Activated naive CD8-positive, alpha-beta T cell treated with anti-CD3 and anti-CD28 coated beads, Interleukin-2, amount 50 U/mL, for 16 hours (primary cell): Measurements from ENCODE around the gene SETDB1.
A peak's percentile ranks its signal among the peaks of the same experiment; 100 is the strongest.

ENCODE experiments used
- DNase-seq: peaks from one replicate; pipeline ENCODE4 v3.0.0-alpha.2; 2020; ENCODE audit warnings: low read depth, low spot score

The SETDB1 gene

DNA sequence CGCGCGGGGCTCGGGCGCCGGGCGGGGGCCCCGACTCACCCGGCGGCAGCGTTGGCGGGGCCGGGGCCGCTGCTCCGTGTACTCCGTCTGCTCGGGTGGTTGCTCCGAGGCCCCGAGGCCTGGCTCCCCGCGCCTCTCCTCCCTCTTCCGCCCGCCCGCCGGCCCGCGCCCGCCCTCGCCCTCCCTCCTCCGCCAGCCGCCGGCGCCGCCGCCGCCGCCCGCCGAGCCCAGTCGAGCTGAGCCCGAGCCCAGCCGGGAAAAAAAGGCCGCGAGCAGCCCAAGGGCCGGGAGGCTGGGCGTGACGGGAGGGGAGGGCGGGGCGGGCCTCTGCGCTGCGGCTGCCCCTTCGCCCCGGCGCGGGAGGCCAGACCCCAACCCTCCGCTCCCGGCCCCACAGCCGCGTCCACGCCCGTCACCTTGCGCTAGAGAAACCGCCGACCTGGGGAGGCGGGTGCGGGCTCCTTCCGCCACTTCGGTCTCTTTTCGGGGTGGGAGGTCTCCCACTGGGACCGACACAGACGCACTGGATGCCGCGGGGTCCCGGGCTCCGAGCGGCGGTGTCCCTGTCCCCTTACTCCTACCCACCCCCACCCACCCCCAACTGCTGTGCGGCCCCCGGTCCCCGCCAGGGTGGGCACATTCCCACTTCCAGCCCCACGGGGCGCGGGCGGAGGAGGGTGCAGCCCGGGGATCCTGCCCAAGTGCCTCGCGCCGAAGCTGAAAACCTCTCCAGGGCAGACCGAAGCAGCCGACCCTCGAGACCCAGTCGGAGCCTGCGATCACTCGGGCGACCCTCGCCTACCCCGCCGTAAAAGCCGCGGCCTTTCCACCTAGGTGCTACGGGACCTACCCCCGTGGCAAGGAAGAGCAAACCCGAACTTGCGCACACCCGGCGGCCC, 48.7 kb downstream of the SETDB1 start, which contains the start of gene CERS2:
Gene CERS2, minus strand, starts transcription at position 256 of the 899 bp plus-strand sequence. CDS start 5,745 bp downstream, outside the sequence.
- peak; percentile 34 for DNase-seq

DNA sequence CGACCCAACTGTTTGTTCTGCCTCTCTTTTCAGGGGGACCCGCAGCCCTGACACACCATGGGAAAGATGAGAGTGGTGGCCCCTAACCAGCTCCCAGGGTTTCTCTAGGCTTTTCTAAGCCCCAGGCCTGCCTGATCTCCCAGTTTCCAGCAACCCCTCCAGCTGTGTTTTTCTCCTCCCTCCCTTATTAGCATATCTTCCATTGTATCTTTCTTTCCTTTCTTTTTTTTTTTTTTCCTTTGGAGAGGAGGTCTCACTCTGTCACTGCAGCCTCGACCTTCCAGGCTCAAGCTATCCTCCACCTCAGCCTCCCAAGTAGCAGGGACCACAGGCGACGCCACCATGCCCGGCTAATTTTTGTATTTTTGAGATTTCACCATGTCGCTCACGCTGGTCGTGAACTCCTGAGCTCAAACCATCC, 50.2 kb downstream of the SETDB1 start:
- DNase-seq: no peak

DNA sequence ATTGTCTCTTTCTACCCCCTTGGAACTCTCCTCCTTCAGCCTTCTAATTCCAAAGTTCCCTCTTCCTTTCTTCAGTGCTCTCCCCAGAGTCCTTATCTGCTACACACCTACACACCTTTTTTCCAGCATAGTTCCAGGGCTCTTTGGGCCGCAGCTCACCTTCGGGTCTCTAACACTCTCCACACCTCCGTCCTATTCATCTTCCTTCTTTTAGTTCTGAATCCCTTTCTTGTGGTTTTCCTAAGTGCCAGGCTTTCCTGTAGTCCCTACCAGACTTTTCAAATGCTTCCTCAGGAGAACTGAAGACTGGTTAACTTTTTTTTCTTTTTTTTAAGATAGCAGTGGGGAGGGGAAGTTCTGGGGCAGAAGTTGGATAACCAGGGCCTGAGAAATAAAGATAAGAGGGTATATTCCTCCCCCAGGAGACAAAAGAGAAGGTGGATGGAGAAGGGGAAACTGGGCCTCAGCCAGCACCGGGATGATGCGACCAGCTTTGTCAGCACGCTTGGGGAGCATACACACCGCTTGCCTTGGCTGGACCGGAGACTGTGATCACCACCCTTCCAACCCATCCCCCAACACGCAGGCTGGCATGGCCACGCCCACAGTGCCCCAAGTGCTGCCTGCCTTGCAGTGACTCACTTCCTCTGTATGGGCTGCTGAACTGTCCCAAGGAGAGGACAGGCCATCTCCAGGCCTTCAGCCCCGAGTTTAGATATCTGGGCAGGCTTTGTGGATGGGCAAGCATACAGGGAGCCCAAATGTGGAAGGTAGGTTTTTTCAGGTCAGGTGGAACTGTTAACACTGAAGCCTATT, 50.9 kb downstream of the SETDB1 start:
- peak; percentile 18 for DNase-seq

DNA sequence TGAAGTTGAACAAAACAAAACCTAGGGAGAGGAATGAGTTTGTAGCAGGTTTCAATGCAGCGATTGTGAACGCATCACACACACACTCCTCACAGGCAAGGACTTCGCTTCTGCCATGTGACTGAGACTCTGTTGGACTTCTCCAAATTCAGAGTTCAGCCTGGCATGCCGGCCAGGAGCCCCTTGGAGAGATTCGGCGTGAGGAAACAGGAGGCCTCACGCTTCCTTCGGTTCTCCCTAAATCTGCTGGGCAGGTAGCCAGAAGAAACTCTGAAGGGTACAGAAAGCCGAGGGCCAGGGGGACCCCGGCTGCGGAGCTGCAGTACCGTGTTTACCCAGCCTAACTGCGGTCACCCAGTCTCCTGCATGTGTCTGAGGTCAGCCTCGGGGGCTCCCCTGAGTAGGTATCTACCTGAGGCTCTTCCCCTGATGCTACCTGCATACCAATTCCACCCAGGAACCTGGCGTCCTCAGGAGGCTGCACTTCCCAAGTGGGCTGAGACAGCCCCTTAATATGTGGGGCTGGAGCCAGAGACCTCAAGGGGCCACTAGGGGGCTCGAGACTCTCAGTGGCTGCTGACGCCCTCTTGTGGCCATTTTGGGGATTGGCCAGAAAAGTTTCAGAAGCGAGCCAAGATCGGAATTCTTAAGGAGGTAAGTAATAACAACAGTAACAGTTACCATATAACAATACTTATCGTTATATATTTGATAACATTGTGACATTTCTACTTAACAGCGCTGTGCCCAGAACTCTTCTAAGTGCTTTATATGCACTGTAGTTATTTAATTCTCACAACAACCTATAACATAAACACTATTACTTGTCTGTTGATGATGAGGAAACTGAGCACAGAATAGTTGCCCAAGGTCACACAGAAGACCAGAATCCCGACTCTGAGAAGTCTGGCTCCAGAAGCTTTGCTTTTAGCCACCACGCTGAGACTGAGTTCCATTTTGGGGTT, 53.2 kb downstream of the SETDB1 start:
- DNase-seq: peak; percentile 81

DNA sequence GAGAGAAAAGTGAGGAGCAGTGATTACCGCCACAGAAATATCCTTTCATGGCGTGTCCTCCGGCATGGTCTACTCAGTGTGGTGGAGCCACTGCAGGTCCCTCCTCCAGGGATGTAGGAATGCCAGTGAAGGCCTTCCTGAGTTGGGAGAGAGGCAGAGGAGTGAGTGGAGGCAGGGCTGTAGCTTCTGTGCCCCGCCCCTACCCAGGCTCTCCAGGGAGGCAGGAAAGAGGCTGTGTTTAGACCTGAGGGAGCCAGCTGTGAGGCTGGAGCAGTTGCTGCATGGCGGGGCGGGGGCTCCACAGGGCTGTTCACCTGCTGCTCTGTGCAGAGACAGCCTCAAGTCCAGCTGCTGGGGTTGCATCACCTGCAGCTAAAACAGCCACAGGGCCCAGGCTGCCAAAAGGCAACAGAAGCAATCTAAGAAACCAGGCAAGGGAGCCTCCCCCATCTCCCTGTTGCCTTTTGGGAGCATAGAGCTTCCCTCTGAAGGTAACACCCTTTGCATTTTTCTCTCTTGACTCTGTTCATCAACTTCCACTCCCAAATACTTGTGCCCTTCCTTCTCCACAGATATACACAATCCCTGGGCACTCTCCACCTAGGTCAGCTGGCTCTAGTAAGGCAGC, 55.1 kb downstream of the SETDB1 start:
- DNase-seq: no peak

DNA sequence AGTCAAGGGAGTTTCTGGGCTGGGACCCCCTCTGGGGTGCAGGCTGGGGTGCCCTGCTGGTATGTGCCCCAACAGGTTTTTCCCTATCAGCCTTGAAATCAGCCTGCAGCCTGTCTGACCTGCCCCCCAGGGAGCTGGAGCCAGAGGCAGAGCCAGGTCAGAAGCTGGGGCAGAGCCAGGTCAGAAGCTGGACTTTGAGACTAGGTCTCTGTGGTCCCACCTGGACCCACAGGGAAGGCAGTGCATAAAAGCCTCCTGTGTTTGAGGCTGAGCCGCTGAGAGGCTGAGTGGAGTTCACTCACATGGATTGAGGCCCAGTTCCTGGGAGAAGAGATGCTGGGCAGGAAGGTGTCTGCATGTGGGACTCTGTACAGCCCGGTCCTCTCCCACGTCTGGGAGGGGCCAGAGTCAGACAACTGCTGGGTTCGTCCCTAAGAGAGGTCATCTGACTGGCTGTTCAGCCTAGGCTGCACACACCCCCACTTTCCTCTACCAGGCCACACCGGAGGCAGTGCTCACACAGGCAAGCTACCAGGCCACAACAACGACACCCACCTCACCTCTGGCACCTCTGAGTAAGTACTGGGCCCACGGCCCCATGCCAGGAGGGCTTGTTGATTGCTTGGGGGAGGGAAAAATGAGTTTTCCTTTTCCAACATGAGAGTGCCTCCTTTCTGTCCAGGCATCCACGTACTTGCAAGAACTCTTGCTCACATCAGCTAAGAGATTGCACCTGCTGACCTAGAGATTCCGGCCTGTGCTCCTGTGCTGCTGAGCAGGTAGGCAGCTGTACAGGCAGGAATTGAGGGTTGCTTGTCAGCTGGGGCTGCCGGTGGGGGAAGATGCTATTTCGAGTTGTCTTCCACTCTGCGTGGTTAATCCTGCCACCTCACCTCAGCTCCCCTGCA, 55.9 kb downstream of the SETDB1 start, which contains the start of gene ANXA9:
Gene ANXA9, plus strand, starts transcription at position 488 of the 908 bp plus-strand sequence. CDS start 814 bp downstream, outside the sequence.
- DNase-seq: no peak

DNA sequence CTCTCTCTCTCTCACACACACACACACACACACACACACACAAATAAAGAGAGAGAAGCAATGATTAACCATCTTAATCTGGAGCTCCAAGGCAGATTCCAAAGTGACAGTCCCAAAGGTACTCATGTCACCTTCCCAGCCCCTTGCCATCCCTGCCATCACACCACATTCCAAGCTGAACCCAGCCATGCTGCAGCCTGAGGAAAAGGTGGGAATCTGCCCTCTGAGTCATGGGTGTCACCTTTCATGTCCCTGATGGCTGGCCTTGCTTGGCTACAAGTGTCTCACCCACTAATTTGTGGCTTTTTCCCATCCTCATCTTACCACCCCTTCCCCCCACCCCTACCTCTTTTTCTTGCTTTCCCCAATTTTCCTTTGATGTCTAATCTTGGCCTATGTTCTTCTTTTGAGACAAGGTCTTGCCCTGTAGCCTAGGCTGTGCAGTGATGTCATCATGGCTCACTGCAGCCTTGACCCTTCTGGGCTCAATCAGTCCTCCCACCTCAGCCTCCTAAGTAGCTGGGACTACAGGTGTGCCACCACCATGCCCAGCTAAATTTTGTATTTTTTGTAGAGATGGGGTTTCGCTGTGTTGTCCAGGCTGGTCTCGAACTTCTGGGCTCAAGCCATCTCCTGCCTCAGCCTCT, 59.1 kb downstream of the SETDB1 start:
- no peak for DNase-seq

DNA sequence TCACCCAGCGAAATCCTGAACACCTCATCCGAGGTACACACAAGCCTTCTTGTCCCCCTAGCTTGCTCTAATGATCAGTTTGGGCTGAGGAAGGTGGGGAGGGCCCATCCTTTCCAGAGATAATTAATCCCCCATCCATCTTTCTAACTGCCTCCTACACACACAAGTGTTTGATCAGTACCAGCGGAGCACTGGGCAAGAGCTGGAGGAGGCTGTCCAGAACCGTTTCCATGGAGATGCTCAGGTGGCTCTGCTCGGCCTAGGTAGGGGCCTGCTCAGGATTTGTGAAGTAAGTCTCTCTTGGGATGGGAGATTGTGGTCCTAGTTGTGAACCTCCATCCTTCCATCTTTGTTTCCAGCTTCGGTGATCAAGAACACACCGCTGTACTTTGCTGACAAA, 61.8 kb downstream of the SETDB1 start:
- DNase-seq: no peak

DNA sequence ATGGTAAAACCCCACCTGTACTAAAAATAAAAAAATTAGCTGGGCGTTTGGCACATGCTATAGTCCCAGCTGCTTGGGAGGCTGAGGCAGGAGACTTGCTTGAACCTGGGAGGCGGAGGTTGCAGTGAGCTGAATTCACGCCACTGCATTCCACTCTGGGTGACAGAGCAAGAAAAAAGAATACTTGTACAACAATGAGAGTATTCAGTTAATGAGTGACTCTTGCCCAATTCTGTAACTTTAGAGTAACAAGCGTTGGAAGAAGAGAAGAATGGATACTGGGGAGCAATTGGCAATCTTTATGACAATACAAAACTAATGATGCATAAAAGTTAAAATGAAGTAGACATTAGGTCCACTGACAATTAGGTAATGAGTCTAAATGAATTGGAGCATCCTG, 66.5 kb downstream of the SETDB1 start:
- no peak for DNase-seq

DNA sequence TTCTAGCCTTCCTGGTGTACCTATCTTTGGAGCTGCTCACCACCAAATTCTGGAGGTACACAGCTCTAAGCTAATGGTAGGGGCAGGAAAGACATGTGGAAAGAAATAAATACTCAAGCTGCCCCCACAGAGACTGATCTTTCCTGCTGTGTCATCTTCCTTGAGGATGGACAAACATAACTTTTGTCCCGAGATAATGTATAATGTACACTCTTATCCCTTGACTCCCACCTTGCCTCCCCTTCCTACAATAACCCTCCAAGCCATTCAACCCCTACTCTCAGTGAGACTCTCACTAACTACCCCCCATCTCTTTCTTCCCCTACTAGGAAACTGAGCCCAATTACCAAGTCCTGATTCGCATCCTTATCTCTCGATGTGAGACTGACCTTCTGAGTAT, 68.1 kb downstream of the SETDB1 start:
- no peak for DNase-seq

DNA sequence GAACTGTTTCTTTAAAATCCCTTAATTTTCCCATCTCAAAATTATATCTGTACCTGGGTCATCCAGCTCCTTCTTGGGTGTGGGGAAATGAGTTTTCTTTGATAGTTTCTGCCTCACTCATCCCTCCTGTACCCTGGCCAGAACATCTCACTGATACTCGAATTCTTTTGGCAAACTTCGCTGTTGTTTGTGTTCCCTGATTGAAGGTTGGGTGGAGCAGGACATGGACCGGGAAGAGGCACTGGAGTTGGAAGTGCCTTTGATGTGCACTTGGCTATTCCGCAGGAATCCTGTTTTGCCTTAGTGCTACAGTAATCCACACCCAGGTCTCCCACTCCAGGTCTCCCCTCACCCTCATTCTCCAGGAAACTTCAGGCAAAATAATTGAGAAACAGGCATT, 69.3 kb downstream of the SETDB1 start:
- no peak for DNase-seq

DNA sequence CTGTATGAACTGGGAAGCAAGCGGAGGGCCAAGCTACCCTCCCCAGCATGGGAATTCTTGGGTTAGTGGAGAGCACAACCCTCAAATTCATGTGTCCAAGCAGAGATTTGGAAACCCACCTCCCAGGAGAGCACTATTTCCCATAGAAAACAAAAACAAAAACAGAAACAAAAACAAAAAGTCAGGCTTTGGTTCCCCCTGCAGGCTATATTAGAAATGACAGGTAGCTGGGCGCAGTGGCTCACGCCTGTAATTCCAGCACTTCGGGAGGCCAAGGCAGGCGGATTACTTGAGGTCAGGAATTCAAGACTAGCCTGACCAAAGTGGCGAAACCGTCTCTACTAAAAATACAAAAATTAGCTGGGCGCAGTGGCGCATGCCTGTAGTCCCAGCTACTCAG, 69.7 kb downstream of the SETDB1 start:
- no peak for DNase-seq

DNA sequence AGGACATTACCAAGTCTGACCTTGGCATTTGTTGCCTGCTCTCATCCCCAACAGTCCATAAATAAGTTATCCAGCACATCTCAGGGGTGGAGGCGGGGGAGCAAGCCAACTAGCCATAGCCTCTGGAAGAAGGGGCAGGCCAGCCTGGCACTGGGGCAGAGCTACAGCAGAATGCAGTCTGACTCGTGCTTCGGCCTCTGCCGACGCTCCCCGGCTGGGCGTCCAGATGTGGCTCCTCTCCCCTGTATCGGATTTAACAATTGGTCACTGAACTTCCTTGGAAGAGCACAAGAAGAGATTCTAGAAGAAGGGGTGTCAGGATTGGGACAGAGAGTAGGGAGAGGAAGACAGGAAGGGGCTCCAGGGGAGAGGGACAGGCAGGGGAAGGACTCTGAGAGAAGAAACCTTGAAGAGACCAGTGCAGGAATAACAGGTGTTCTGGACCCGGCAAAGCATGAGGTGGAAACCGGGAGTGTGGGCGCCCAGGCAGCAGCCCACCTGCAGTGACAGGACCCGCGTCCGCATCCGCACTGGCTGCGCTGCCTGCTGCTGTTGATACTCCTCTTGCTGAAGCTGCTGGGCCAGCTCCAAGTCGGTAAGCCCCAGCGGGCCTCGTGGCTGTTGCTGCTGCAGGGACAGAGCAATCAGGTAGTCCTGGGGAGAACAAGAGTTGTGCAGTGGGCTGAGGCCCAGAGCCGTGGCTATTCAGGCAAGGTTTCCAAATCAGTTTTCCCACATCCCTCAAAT, 71.1 kb downstream of the SETDB1 start:
- no peak for DNase-seq

DNA sequence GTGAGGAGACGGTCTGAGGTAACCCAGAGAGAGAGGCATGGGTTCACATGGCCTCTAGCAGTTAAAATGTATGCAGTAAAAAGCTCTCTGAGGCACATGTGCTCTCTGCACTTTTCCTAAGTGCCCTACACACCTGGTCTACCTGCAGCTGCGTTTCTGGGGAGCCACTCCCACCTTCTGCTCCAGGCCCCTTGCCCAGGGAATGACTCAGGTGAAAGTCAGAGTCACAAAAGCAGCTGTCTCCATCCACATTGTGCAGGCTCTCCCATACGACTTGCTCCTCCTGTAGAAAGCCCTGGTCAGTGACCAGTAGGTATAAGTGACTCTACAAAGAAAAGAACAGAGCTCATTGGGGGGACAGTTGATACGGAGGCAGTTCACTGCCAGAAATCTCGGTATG, 71.8 kb downstream of the SETDB1 start:
- no peak for DNase-seq

DNA sequence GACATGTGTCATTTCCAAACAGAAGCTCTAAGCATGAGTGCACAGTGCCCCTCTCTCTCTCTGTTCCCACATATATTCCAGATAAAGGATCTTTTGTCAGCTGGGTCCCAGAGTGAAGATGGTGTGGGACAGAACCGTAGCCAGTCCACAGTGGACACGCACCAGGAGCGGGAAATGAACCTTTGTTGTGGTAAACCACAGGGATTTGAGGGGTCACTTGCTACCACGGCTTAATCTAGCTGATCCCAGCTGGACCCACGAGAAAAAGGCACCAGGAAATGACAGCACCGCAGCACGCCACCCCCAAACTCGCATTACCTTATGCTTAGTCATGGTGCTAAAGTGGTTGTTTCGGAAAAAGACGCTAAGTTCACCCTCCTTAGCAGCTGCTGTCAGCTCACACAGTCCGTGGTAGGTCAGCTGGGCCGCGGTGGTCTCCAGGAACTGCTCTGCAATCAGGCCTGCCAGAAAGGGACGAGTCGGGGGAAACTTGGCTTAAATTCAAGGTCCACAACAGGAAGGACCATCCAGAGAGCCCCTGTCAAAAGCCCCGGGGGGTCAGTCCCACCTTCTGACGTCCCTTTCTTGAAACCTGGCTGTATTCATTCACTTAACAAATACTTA, 73.0 kb downstream of the SETDB1 start:
- no peak for DNase-seq

DNA sequence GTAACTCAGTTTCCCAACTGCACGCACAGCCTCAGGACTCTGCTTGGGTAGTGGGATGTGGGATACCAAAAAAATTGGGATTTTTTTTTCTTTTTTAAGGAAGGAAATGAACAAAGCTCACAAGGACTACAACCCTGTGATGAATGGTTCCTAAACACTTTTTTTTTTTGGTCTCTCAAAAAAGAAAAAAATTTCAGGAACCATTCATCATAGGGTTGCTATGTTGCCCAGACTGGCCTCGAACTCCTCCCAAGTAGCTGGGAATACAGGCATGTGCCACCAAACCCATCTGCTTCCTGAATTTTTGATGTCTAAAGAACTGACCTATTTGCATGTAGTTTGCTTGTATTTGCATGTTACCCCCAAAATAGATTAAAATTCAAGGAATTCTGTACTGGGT, 73.8 kb downstream of the SETDB1 start:
- DNase-seq: no peak

DNA sequence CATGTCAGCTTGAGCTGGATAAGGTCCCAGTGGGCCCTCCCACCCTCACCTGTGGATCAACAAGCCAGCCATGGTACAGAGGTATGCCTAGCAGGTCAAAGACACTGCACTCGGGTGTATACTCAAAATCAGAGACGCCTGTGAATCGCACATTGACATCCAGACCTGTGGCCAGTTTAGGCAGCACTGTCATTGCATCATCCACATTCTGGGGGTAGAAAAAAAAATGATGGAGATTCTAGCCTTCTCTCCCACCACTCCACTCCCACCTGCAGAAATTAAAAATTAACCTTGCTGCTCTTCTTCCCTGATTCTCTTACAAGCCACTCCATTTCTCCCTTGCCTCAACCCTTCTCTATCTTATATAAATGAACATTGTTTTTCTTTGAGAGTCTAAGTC, 74.2 kb downstream of the SETDB1 start:
- no peak for DNase-seq

DNA sequence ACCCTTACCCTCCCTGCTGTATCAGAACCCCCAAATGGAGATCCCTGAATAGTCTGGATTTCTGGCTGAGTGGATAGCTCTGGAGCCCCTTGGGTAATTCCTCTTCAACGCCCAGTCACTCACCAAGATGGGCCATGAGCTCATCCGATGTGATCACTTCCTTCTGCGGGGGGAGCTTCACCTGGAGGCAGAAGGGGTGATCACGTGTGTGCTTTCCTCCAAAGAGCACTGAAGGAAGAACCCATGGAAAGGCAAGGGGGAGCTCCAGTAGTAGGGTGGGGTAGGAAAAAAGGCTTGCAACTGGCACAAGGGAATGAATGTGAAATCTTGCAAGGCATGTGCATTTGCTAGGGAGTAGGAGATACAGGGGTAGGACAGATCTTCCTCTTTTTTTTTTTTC, 75.4 kb downstream of the SETDB1 start:
- DNase-seq: no peak
